OCI-LY3 (cell line): ENCODE measurements around the gene TRIP4.
"Not testable (repeated sequence)": the region's sequence is repeated elsewhere in the genome, so short reads cannot be mapped to it uniquely, and the experiment has no call there.

ENCODE experiments used
- H2AFZ ChIP-seq: fragments of 200-600, 300-600 bp; shearing (Covaris generic); 2 replicates; pipeline ENCODE4 v1.6.0; 2014; ENCODE audit warnings: antibody characterized with exemption, low read depth, low read length
- H3K27ac ChIP-seq: fragments of 200-600, 300-600 bp; sonication (generic); 2 replicates; pipeline ENCODE4 v1.5.1; 2014; ENCODE audit warnings: mild to moderate bottlenecking, low read length, moderate library complexity, mixed read lengths
- H3K27me3 ChIP-seq: fragments of 200-600, 300-600 bp; sonication (generic); 2 replicates; pipeline ENCODE4 v1.6.1; 2014; ENCODE audit warnings: low read depth, low read length, mixed read lengths
- H3K36me3 ChIP-seq: fragments of 200-600, 300-600 bp; sonication (generic); replicated peaks from 2 replicates; pipeline ENCODE3; 2014; ENCODE audit warnings: low read depth, low read length, mixed read lengths
- H3K4me1 ChIP-seq: fragments of 300-600, 200-600 bp; sonication (generic); 2 replicates; pipeline ENCODE4 v1.6.1; 2014; ENCODE audit warnings: low read length, mixed read lengths
- H3K4me2 ChIP-seq: fragments of 200-600, 300-600 bp; sonication (generic); 2 replicates; pipeline ENCODE4 v1.6.1; 2014; ENCODE audit warnings: low read length, mixed read lengths
- H3K4me3 ChIP-seq: fragments of 300-600, 200-600 bp; sonication (generic); 2 replicates; pipeline ENCODE4 v1.5.1; 2014; ENCODE audit warnings: antibody characterized with exemption, mild to moderate bottlenecking, low read length, moderate library complexity
- H3K79me2 ChIP-seq: fragments of 300-600, 200-600 bp; shearing (Covaris generic); 2 replicates; pipeline ENCODE4 v1.6.1; 2014; ENCODE audit warnings: mild to moderate bottlenecking, low read length, mixed read lengths
- H3K9ac ChIP-seq: fragments of 300-600, 200-600 bp; shearing (Covaris generic); 2 replicates; pipeline ENCODE4 v1.6.0; 2014; ENCODE audit warnings: mild to moderate bottlenecking, low read length, moderate library complexity
- H3K9me3 ChIP-seq: fragments of 200-600, 300-600 bp; shearing (Covaris generic); 2 replicates; pipeline ENCODE4 v1.6.1; 2014; ENCODE audit warnings: low read length, mixed read lengths; ENCODE audit not compliant: insufficient read depth
- H4K20me1 ChIP-seq: fragments of 200-600, 300-600 bp; sonication (generic); 2 replicates; pipeline ENCODE4 v1.6.1; 2016; ENCODE audit warnings: low read length, mixed read lengths; ENCODE audit not compliant: insufficient read depth
- EZH2phosphoT487 ChIP-seq: fragments of 200-600 bp; shearing (Covaris generic); IDR thresholded peaks from 2 replicates; pipeline ENCODE4 v1.6.1; 2018; ENCODE audit warnings: antibody characterized with exemption, mixed run types, low read depth
- TF ChIP-seq, protein P1 (sequence below): fragments of 200-600, 300-600 bp; sonication (generic); IDR thresholded peaks from 2 replicates; pipeline ENCODE4 v1.5.1; 2014; ENCODE audit warnings: antibody characterized with exemption, low read length, low read depth

Gene TRIP4

GRCh38 chr15:64343841-64344240, 43.8 kb upstream of the TRIP4 start:
- peaks cover 10% of the 10 kb centered on the region; the same call in 1 of the 2 replicates for H4K20me1 ChIP-seq
- no peaks in the 10 kb centered on the region for H3K4me1 ChIP-seq
- no peaks in the 10 kb centered on the region for H3K27me3 ChIP-seq
- no peak overlapping the region for H3K27ac ChIP-seq
- TF ChIP-seq EZH2phosphoT487, result no peak
- TF ChIP-seq, protein P1, sequence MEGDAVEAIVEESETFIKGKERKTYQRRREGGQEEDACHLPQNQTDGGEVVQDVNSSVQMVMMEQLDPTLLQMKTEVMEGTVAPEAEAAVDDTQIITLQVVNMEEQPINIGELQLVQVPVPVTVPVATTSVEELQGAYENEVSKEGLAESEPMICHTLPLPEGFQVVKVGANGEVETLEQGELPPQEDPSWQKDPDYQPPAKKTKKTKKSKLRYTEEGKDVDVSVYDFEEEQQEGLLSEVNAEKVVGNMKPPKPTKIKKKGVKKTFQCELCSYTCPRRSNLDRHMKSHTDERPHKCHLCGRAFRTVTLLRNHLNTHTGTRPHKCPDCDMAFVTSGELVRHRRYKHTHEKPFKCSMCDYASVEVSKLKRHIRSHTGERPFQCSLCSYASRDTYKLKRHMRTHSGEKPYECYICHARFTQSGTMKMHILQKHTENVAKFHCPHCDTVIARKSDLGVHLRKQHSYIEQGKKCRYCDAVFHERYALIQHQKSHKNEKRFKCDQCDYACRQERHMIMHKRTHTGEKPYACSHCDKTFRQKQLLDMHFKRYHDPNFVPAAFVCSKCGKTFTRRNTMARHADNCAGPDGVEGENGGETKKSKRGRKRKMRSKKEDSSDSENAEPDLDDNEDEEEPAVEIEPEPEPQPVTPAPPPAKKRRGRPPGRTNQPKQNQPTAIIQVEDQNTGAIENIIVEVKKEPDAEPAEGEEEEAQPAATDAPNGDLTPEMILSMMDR, result no peak
- no peak overlapping the region for H3K4me3 ChIP-seq
- H3K79me2 ChIP-seq, result peaks cover 16% of the 10 kb centered on the region
- no peak overlapping the region for H3K9ac ChIP-seq
- H3K4me2 ChIP-seq, result no peak overlapping the region
- H2AFZ ChIP-seq, result no peak overlapping the region
- H3K9me3 ChIP-seq, result no peaks in the 10 kb centered on the region
- H3K36me3 ChIP-seq, result peaks cover 9% of the 10 kb centered on the region

GRCh38 chr15:64344651-64345294, 42.9 kb upstream of the TRIP4 start:
- peaks cover 9% of the 10 kb centered on the region for H3K36me3 ChIP-seq
- no peak overlapping the region for H3K9ac ChIP-seq
- H4K20me1 ChIP-seq, result peaks cover 17% of the 10 kb centered on the region
- H3K4me1 ChIP-seq, result no peaks in the 10 kb centered on the region
- no peaks in the 10 kb centered on the region for H3K27me3 ChIP-seq
- H3K79me2 ChIP-seq, result peaks cover 22% of the 10 kb centered on the region
- H3K4me2 ChIP-seq, result no peak overlapping the region
- TF ChIP-seq, protein P1, result no peak
- TF ChIP-seq EZH2phosphoT487, result no peak
- no peaks in the 10 kb centered on the region for H3K9me3 ChIP-seq
- no peak overlapping the region for H2AFZ ChIP-seq
- H3K4me3 ChIP-seq, result no peak overlapping the region
- no peak overlapping the region for H3K27ac ChIP-seq

- Histone ChIP-seq H4K20me1 (peaks cover 17% of the 10 kb centered on the region), H3K79me2 (peaks cover 24% of the 10 kb centered on the region)
- H3K36me3 ChIP-seq, H3K4me2 ChIP-seq, H3K4me1 ChIP-seq, H3K27ac ChIP-seq, H3K9me3 ChIP-seq, H3K4me3 ChIP-seq, H3K9ac ChIP-seq, H3K27me3 ChIP-seq, H2AFZ ChIP-seq: not testable (repeated sequence)
Measured at GRCh38 chr15:64346242-64346641, 41.4 kb upstream of the TRIP4 start.

GRCh38 chr15:64348455-64348854, 39.2 kb upstream of the TRIP4 start:
- peaks cover 24% of the 10 kb centered on the region for H3K79me2 ChIP-seq
- H3K36me3 ChIP-seq, result peaks cover 4% of the 10 kb centered on the region
- H3K4me3 ChIP-seq, result no peak overlapping the region
- H3K9ac ChIP-seq, result no peak overlapping the region
- no peaks in the 10 kb centered on the region for H3K4me1 ChIP-seq
- no peaks in the 10 kb centered on the region for H3K27me3 ChIP-seq
- no peak overlapping the region for H3K27ac ChIP-seq
- peaks cover 11% of the 10 kb centered on the region; the same call in 1 of the 2 replicates for H4K20me1 ChIP-seq
- TF ChIP-seq, protein P1, result no peak
- TF ChIP-seq EZH2phosphoT487, result no peak
- no peak overlapping the region for H2AFZ ChIP-seq
- H3K9me3 ChIP-seq, result no peaks in the 10 kb centered on the region
- H3K4me2 ChIP-seq, result no peak overlapping the region
